ENCODE measurements around the gene LRR1. TPM values are rescaled to one million over a fixed set of nuclear protein-coding genes. Genes with fewer than 3 reads are reported as not detected.

The LRR1 gene
- total and polyA plus RNA-seq, 4 donors: 3.7 to 23.2 (median 4.1) TPM

DNA sequence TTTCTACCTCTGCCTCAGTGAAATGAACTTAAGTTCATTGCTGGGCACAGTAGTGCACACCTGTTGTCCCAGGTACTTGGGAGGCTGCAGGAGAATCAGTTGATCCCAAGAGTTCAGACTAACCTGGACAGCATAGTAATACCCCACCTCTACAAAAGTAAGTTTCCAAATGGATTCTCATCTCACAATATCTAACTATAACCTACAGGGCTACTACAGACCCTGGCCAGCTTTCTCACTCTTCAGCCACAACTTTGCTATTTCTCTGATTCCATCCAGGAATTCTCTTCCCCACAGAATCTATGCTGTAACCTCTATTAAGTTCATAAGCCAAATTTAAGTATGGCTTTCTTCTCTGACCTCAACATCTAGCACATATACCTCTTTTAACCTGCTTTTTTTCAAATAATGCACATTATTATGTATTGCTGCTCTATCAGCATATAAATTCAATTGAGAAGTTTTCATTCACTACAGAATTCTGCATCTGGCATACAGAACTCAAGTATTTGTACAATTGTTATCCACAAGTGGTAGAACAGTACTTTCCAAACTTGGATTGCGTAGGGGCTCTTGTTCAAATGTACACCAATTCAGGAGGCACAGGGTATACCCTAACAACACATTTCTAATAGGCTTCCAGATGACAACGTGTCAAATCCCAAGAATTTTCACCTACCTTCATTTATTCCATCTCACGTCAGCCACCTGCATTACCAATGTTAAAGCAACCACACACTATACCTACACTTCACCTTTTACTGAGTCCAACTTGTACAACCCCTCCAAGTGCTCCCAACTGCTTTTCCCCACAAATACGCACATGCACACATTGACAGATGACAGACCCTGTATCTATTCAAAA is 16.4 kb upstream of the LRR1 start:
- Histone ChIP-seq H3K4me3 (ENCODE audit: low read depth in 1 of 3, low read length in 3 of 3) (no peak overlapping the region), H3K9ac (ENCODE audit: low read depth in 1 of 2, low read length in 2 of 2) (no peak overlapping the region), H3K27me3 (ENCODE audit: control insufficient read depth in 4 of 4, insufficient read depth in 4 of 4, low read length in 3 of 4) (no peaks in the 10 kb centered on the region), H3K9me3 (ENCODE audit: control insufficient read depth in 4 of 4, low read length in 3 of 4) (no peaks in the 10 kb centered on the region), H3K36me3 (ENCODE audit: control insufficient read depth in 4 of 4, insufficient read depth in 3 of 4, low read depth in 1 of 4, low read length in 3 of 4) (peaks cover 3 to 23% (median 18%) of the 10 kb centered on the region in 4 donors), H3K4me1 (ENCODE audit: control insufficient read depth in 4 of 4, insufficient read depth in 4 of 4, low read length in 3 of 4) (peaks cover 4 to 16% (median 7%) of the 10 kb centered on the region in 4 donors), H3K27ac (ENCODE audit: low read depth in 1 of 2, low read length in 2 of 2) (no peak overlapping the region)
- WGBS: 97% methylated on average over 4 of the region's 4 CpGs
- no peak for DNase-seq (ENCODE audit: low spot score)
- TF ChIP-seq YY1 (IDR thresholded peaks at IDR 0.05) (no peak), ZBTB33 (IDR thresholded peaks at IDR 0.05) (no peak), RXRA (IDR thresholded peaks at IDR 0.05) (no peak), FOXA2 (IDR thresholded peaks at IDR 0.05) (no peak), JUND (IDR thresholded peaks at IDR 0.05) (no peak), FOXA1 (IDR thresholded peaks at IDR 0.05) (no peak), CTCF (IDR thresholded peaks at IDR 0.05; ENCODE audit: low read depth, low read length, missing input control) (no peak), ATF3 (IDR thresholded peaks at IDR 0.05) (no peak), EGR1 (IDR thresholded peaks at IDR 0.05; ENCODE audit: low read depth in 2 of 2) (no peak), RAD21 (IDR thresholded peaks at IDR 0.05) (no peak), GABPA (IDR thresholded peaks at IDR 0.05 in 1 of 2, conservative IDR thresholded peaks at IDR 0.05 in 1 of 2) (no peak), HNF4A (conservative IDR thresholded peaks at IDR 0.05) (no peak)
- TF ChIP-seq, protein P1, sequence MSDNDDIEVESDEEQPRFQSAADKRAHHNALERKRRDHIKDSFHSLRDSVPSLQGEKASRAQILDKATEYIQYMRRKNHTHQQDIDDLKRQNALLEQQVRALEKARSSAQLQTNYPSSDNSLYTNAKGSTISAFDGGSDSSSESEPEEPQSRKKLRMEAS (IDR thresholded peaks at IDR 0.05): no peak
- TF ChIP-seq, protein P2, sequence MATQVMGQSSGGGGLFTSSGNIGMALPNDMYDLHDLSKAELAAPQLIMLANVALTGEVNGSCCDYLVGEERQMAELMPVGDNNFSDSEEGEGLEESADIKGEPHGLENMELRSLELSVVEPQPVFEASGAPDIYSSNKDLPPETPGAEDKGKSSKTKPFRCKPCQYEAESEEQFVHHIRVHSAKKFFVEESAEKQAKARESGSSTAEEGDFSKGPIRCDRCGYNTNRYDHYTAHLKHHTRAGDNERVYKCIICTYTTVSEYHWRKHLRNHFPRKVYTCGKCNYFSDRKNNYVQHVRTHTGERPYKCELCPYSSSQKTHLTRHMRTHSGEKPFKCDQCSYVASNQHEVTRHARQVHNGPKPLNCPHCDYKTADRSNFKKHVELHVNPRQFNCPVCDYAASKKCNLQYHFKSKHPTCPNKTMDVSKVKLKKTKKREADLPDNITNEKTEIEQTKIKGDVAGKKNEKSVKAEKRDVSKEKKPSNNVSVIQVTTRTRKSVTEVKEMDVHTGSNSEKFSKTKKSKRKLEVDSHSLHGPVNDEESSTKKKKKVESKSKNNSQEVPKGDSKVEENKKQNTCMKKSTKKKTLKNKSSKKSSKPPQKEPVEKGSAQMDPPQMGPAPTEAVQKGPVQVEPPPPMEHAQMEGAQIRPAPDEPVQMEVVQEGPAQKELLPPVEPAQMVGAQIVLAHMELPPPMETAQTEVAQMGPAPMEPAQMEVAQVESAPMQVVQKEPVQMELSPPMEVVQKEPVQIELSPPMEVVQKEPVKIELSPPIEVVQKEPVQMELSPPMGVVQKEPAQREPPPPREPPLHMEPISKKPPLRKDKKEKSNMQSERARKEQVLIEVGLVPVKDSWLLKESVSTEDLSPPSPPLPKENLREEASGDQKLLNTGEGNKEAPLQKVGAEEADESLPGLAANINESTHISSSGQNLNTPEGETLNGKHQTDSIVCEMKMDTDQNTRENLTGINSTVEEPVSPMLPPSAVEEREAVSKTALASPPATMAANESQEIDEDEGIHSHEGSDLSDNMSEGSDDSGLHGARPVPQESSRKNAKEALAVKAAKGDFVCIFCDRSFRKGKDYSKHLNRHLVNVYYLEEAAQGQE (IDR thresholded peaks at IDR 0.05): no peak
